CD4-positive, alpha-beta T cell (primary cell): ENCODE measurements around the gene TIGD1. TPM values are rescaled to one million over a fixed set of nuclear protein-coding genes. Genes with fewer than 3 reads are reported as not detected.
A peak's percentile ranks its signal among the peaks of the same experiment; 100 is the strongest.

Experiments
- ATAC-seq: fragments of 200-7000 bp; cut with Tn5 transposase; one replicate; pipeline ENCODE4 v1.10.0; 2022; ENCODE audit warnings: mild to moderate bottlenecking; ENCODE audit not compliant: poor library complexity
- CTCF ChIA-PET: fragments of 350-600 bp; sonication (Branson Sonifier 250); formaldehyde crosslinking; loops from one replicate; lab custom pipeline; 2021; ENCODE audit warnings: antibody characterized with exemption, inconsistent platforms; lab: Charles Lee
- POLR2A ChIA-PET: fragments of 350-600 bp; sonication (Branson Sonifier 250); formaldehyde crosslinking; loops from one replicate; lab custom pipeline; 2021; ENCODE audit warnings: antibody characterized with exemption, inconsistent platforms; lab: Charles Lee
- DNase-seq, 14 experiments: peaks; one replicate each; pipeline ENCODE4 v3.0.0-alpha.2; 2013 to 2020; ENCODE audit warnings: mixed read lengths in 2 of 14
- H3K27ac ChIP-seq, 2 donors: one replicate each; pipeline versions ENCODE4 v1.5.1 to v1.7.0; 2013; ENCODE audit warnings: low read length in 2 of 2, low read depth in 1 of 2, mild to moderate bottlenecking in 1 of 2
- H3K27me3 ChIP-seq, 2 experiments: 1 replicate in 1 of 2; 2 replicates in 1 of 2; pipeline versions ENCODE4 v1.6.1 to v1.7.0; 2013; ENCODE audit warnings: low read length in 2 of 2, control low read depth in 1 of 2, mild to moderate bottlenecking in 1 of 2, moderate library complexity in 1 of 2; ENCODE audit not compliant: insufficient read depth in 2 of 2, control insufficient read depth in 1 of 2
- H3K36me3 ChIP-seq: one replicate; pipeline ENCODE4 v1.6.1; 2013; ENCODE audit warnings: low read length, control low read depth; ENCODE audit not compliant: insufficient read depth
- H3K4me1 ChIP-seq: one replicate; pipeline ENCODE4 v1.6.1; 2013; ENCODE audit warnings: low read length, control low read depth; ENCODE audit not compliant: insufficient read depth
- H3K4me3 ChIP-seq: one replicate; pipeline ENCODE4 v1.5.1; 2013; ENCODE audit warnings: mild to moderate bottlenecking, low read length, moderate library complexity
- H3K9me3 ChIP-seq, 2 experiments: 1 replicate in 1 of 2; 2 replicates in 1 of 2; pipeline versions ENCODE4 v1.6.1 to v1.7.0; 2013; ENCODE audit warnings: low read length in 2 of 2, mild to moderate bottlenecking in 2 of 2, control low read depth in 1 of 2, moderate library complexity in 1 of 2; ENCODE audit not compliant: control insufficient read depth in 1 of 2, insufficient read depth in 1 of 2
- H3K27ac Mint-ChIP-seq: one replicate; pipeline ENCODE4 v1.8.0; 2020; ENCODE audit warnings: mixed read lengths
- H3K27me3 Mint-ChIP-seq: one replicate; pipeline ENCODE4 v1.8.0; 2021; ENCODE audit warnings: mixed read lengths
- H3K36me3 Mint-ChIP-seq: one replicate; pipeline ENCODE4 v1.8.0; 2021; ENCODE audit warnings: low read depth, mixed read lengths
- H3K4me1 Mint-ChIP-seq: one replicate; pipeline ENCODE4 v1.8.0; 2021; ENCODE audit warnings: low read depth, mixed read lengths
- H3K4me3 Mint-ChIP-seq: one replicate; pipeline ENCODE4 v1.8.0; 2020; ENCODE audit warnings: mild to moderate bottlenecking, mixed read lengths
- H3K9me3 Mint-ChIP-seq: one replicate; pipeline ENCODE4 v1.8.0; 2020; ENCODE audit warnings: mixed read lengths
- intact Hi-C, 2 experiments: fragments of 100-400 bp; cut with DNase I in 1 of 2; cut with micrococcal nuclease in 1 of 2; formaldehyde crosslinking; loops; one replicate each; pipeline versions ENCODE4 v1.15.1 to v1.9.0; 2023 to 2025; cut with DNase I, micrococcal nuclease
- total RNA-seq, 174 experiments: library from RNA in 2 of 174; stranded (reverse) in 2 of 174; gene quantifications; one replicate each; pipeline ENCODE4 v1.2.3 and lab custom pipeline; 2021 to 2026
- TF ChIP-seq, protein P1 (sequence below): fragments of 200-600 bp; IDR thresholded peaks from one replicate; pipeline ENCODE4 v1.8.0; 2022; ENCODE audit warnings: antibody characterized with exemption, mild to moderate bottlenecking

The TIGD1 gene
- total RNA-seq, 2 experiments from 2014 or later, result 22.1 to 22.2 TPM

DNA sequence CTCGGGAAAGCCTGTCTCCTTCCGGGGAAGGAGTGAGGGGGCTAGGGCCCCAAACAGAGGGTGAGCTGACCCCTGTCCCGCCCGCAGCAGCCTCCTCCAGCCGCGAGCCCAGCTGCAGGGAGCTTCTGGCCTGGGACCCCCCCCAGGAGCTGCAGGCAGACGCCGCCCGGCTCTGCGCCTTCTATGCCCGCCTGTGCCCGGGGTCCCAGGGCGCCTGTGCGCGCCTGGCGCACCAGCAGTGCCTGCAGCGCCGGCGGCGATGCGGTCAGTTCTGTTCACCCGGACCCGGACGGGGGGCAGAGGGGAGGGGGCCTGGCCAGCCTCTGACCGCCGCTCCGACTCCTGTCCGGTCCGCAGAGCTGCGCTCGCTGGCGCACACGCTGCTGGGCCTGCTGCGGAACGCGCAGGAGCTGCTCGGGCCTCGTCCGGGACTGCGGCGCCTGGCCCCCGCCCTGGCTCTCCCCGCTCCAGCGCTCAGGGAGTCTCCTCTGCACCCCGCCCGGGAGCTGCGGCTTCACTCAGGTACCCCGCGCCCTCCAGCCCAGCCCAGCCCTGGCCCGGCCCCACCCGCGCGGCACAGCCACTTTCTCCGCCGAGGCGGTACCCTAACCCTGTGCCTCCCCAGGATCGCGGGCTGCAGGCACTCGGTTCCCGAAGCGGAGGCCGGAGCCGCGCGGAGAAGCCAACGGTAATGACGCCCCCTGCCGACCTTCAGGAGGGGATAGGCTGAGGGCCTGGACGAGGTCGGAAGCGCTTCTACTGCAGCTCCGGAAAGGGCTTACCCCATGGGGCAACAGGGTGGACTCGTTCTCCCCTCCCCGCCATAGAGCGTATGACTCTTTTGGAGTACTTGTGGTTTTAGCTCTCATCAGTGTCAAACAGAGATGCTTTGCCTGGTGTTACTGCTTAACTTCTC is 26.4 kb downstream of the TIGD1 start:
- ATAC-seq, result no peak
- intact Hi-C loops, result loop anchor here (2.0 to 10.0 kb wide), 4 partner anchors 77 to 617 kb away; partner anchors contain the start of gene NPPC (in 1 of the 2)
- ChIA-PET CTCF (no interaction called here), POLR2A (no interaction called here)
- no peak overlapping the region for H3K27ac ChIP-seq
- peaks cover 36% of the 10 kb centered on the region for H3K4me1 ChIP-seq
- H3K9me3 ChIP-seq, result peaks cover 0 to 21% of the 10 kb centered on the region in 2 experiments
- H3K4me3 ChIP-seq, result no peak overlapping the region
- TF ChIP-seq, protein P1, sequence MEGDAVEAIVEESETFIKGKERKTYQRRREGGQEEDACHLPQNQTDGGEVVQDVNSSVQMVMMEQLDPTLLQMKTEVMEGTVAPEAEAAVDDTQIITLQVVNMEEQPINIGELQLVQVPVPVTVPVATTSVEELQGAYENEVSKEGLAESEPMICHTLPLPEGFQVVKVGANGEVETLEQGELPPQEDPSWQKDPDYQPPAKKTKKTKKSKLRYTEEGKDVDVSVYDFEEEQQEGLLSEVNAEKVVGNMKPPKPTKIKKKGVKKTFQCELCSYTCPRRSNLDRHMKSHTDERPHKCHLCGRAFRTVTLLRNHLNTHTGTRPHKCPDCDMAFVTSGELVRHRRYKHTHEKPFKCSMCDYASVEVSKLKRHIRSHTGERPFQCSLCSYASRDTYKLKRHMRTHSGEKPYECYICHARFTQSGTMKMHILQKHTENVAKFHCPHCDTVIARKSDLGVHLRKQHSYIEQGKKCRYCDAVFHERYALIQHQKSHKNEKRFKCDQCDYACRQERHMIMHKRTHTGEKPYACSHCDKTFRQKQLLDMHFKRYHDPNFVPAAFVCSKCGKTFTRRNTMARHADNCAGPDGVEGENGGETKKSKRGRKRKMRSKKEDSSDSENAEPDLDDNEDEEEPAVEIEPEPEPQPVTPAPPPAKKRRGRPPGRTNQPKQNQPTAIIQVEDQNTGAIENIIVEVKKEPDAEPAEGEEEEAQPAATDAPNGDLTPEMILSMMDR, result no peak
- Mint-ChIP-seq H3K9me3 (no peaks in the 10 kb centered on the region), H3K27me3 (peaks cover 63% of the 10 kb centered on the region), H3K4me3 (no peak overlapping the region), H3K4me1 (peaks cover 15% of the 10 kb centered on the region), H3K36me3 (no peaks in the 10 kb centered on the region), H3K27ac (no peak overlapping the region)
- H3K36me3 ChIP-seq, result no peaks in the 10 kb centered on the region
- H3K27me3 ChIP-seq, result peaks cover 40 to 57% of the 10 kb centered on the region in 2 experiments
- peak in 3 of 14 experiments; percentile 37 to 47 (median 38) for DNase-seq

DNA sequence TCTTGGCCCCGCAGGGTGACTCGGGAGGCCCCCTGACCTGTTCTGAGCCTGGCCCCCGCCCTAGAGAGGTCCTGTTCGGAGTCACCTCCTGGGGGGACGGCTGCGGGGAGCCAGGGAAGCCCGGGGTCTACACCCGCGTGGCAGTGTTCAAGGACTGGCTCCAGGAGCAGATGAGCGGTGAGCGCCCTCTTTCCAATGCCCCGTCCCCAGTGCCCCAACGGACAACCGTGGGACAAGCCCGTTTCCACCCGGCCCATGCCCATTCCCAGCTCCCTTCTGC is 27.0 kb downstream of the TIGD1 start:
- H3K4me1 ChIP-seq, result peaks cover 30% of the 10 kb centered on the region
- TF ChIP-seq, protein P1, result no peak
- ChIA-PET POLR2A (no interaction called here), CTCF (no interaction called here)
- no peak overlapping the region for H3K4me3 ChIP-seq
- H3K27ac ChIP-seq, result no peak overlapping the region
- Mint-ChIP-seq H3K4me1 (peaks cover 9% of the 10 kb centered on the region), H3K9me3 (no peaks in the 10 kb centered on the region), H3K4me3 (no peak overlapping the region), H3K27ac (no peak overlapping the region), H3K27me3 (peaks cover 63% of the 10 kb centered on the region), H3K36me3 (no peaks in the 10 kb centered on the region)
- intact Hi-C loops, result loop anchor here (2.0 to 10.0 kb wide), 4 partner anchors 77 to 616 kb away; partner anchors contain the start of gene NPPC (in 1 of the 2)
- ATAC-seq, result no peak
- no peaks in the 10 kb centered on the region for H3K36me3 ChIP-seq
- peaks cover 0 to 21% of the 10 kb centered on the region in 2 experiments for H3K9me3 ChIP-seq
- no peak for DNase-seq
- peaks cover 43 to 52% of the 10 kb centered on the region in 2 experiments for H3K27me3 ChIP-seq

DNA sequence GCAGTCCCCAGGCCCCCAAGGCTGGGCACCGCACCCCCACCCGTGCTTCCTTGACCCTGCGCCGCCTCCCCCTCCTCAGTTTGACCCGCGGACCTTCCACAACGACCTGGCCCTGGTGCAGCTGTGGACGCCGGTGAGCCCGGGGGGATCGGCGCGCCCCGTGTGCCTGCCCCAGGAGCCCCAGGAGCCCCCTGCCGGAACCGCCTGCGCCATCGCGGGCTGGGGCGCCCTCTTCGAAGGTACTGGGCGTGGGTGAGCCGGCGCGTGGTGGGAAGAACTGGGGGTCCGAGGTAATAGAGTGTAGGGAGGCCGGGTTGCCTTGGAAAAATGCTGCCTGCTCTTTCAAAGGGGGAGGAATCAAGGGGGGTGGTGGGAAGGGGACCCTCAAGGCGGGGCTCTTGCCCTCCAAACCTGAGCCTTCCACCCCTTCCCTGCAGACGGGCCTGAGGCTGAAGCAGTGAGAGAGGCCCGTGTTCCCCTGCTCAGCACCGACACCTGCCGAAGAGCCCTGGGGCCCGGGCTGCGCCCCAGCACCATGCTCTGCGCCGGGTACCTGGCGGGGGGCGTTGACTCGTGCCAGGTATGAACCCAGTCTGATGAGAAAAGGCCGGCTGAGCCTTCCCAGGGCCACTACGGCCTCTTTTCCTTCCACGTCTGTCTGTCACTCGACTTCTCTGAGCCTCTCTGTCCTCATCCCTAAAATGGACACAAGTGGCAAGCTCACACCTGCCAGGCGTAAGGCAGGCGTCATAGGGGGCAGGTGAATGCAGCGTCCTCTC is 27.5 kb downstream of the TIGD1 start:
- POLR2A ChIA-PET, result no interaction called here

More for the DNA sequence above, 27.5 kb downstream of the TIGD1 start:
- Mint-ChIP-seq H3K27me3 (peaks cover 59% of the 10 kb centered on the region), H3K36me3 (no peaks in the 10 kb centered on the region), H3K9me3 (no peaks in the 10 kb centered on the region), H3K4me3 (peak overlapping the region; percentile 63), H3K4me1 (peaks cover 6% of the 10 kb centered on the region), H3K27ac (no peak overlapping the region)
- TF ChIP-seq, protein P1, result no peak
- ATAC-seq (peak; percentile 41), DNase-seq (peak in 1 of 14 experiments; percentile 21)
- no peaks in the 10 kb centered on the region for H3K36me3 ChIP-seq
- peaks cover 43 to 47% of the 10 kb centered on the region in 2 experiments for H3K27me3 ChIP-seq
- H3K4me3 ChIP-seq, result peak overlapping the region; percentile 34
- intact Hi-C loops, result loop anchor here (2.0 to 10.0 kb wide), 4 partner anchors 76 to 616 kb away; partner anchors contain the start of gene NPPC (in 1 of the 2)
- peaks cover 0 to 21% of the 10 kb centered on the region in 2 experiments for H3K9me3 ChIP-seq
- CTCF ChIA-PET, result interaction anchor here (1.1 kb wide), 2 partner anchors 28 to 623 kb away, joined by 3 to 4 read pairs; partner anchors contain the start of genes EIF4E2 and TIGD1
- H3K4me1 ChIP-seq, result peaks cover 28% of the 10 kb centered on the region
- H3K27ac ChIP-seq, result no peak overlapping the region
